Measurements from ENCODE around the gene SELENOH. TPM values are rescaled to one million over a fixed set of nuclear protein-coding genes. Genes with fewer than 3 reads are reported as not detected.
"Not testable (repeated sequence)": the region's sequence is repeated elsewhere in the genome, so short reads cannot be mapped to it uniquely, and the experiment has no call there.

SELENOH gene
- total RNA-seq, 4 donors from 2014 or later: 78.2 to 117 (median 102) TPM

DNA sequence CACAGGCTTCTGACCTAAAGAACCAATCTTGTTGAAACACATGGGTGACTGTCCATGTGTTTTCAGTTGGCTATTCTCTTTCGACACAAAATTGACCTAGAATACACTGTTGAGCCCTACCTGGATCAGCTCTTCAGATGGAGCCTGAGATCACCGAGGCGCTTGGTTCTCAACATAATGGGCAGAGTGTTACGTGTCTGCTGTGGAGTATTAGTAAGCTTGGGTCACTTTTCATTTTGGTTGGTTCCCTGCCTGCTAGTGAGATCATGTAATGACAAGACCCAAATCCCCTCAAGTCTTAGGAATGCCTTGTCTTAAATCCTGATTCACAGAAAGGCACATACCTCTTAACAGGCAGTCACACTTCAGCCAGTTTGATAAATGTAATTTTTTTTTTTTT is 38.0 kb upstream of the SELENOH start:
- TF ChIP-seq EP300 (IDR thresholded peaks at IDR 0.05; ENCODE audit: low read depth) (no peak), POLR2A (IDR thresholded peaks at IDR 0.05) (no peak), POLR2AphosphoS5 (IDR thresholded peaks at IDR 0.05) (no peak)
- TF ChIP-seq, protein P1, sequence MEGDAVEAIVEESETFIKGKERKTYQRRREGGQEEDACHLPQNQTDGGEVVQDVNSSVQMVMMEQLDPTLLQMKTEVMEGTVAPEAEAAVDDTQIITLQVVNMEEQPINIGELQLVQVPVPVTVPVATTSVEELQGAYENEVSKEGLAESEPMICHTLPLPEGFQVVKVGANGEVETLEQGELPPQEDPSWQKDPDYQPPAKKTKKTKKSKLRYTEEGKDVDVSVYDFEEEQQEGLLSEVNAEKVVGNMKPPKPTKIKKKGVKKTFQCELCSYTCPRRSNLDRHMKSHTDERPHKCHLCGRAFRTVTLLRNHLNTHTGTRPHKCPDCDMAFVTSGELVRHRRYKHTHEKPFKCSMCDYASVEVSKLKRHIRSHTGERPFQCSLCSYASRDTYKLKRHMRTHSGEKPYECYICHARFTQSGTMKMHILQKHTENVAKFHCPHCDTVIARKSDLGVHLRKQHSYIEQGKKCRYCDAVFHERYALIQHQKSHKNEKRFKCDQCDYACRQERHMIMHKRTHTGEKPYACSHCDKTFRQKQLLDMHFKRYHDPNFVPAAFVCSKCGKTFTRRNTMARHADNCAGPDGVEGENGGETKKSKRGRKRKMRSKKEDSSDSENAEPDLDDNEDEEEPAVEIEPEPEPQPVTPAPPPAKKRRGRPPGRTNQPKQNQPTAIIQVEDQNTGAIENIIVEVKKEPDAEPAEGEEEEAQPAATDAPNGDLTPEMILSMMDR (IDR thresholded peaks at IDR 0.05): no peak
- intact Hi-C loops (cut with DNase I; ENCODE audit: low total_unique reads): no loop called here
- Histone ChIP-seq H3K9me3 (no peaks in the 10 kb centered on the region), H3K36me3 (peaks cover 0 to 45% (median 18%) of the 10 kb centered on the region in 4 donors), H3K4me1 (no peaks in the 10 kb centered on the region), H3K4me3 (no peak overlapping the region), H3K27me3 (no peaks in the 10 kb centered on the region), H3K27ac (no peak overlapping the region)
- no peak for DNase-seq
- 95% methylated on average over 4 of the region's 4 CpGs; no CpG with 5 or more reads in 1 of the 2 donors for WGBS, 2 donors (ENCODE audit: low coverage in 1 of 2)
- in situ Hi-C loops (cut with MboI; ENCODE audit: low pct_ligation_motif_present in 1 of 4, low pct_unique_long_range_greater_than_20kb in 1 of 4, low sequenced_read_pairs in 3 of 4): no loop called here

DNA sequence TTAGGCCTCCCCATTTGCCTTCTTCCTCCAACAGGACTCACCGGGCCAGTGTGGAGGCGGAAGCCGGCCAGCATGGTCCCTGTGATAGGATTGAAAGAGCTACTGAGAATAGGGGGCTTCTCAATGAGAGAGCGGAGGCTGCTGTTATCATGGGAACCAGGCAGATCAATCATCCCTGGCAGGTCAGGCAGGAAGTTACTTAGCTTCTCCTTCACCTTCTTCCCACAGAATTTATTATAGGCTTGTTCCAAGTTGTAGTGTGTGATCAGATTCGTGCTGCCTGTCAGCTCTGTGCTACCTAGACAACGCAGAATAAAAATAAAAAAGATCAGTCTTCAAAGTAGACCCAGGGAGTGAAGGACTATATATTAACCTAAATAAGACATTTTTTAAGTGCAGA is 36.4 kb upstream of the SELENOH start:
- H3K4me3 ChIP-seq: no peak overlapping the region
- no peak overlapping the region for H3K27ac ChIP-seq
- no peak for TF ChIP-seq POLR2A (IDR thresholded peaks at IDR 0.05)
- peaks cover 0 to under 1% (median 0%) of the 10 kb centered on the region in 4 donors for H3K4me1 ChIP-seq
- DNase-seq: no peak
- no peaks in the 10 kb centered on the region for H3K27me3 ChIP-seq
- H3K36me3 ChIP-seq: peaks cover 0 to 31% (median 14%) of the 10 kb centered on the region in 4 donors
- in situ Hi-C loops (cut with MboI; ENCODE audit: low pct_ligation_motif_present in 1 of 4, low pct_unique_long_range_greater_than_20kb in 1 of 4, low sequenced_read_pairs in 3 of 4) (no loop called here), intact Hi-C loops (cut with DNase I; ENCODE audit: low total_unique reads) (no loop called here)
- no peaks in the 10 kb centered on the region for H3K9me3 ChIP-seq
- 87 to 100% methylated on average over 2 to 6 of the region's 6 CpGs for WGBS, 2 donors (ENCODE audit: low coverage in 1 of 2)

DNA sequence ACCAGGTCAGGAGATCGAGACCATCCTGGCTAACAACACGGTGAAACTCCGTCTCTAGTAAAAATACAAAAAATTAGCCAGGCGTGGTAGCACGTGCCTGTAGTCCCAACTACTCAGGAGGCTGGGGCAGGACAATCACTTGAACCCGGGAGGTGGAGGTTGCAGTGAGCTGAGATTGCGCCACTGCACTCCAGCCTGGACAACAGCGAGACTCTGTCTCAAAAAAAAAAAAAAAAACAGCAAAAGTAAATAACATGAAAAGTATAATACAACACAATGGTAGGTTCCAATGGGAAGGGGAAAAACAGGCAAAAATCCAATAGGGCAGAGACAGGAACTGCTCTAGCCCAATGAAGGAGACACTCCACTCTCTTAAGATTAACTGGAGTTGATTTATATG is 35.9 kb upstream of the SELENOH start:
- intact Hi-C loops (cut with DNase I; ENCODE audit: low total_unique reads); H3K4me3 ChIP-seq; H3K27me3 ChIP-seq; DNase-seq; H3K4me1 ChIP-seq; in situ Hi-C loops (cut with MboI; ENCODE audit: low pct_ligation_motif_present in 1 of 4, low pct_unique_long_range_greater_than_20kb in 1 of 4, low sequenced_read_pairs in 3 of 4); H3K27ac ChIP-seq; H3K9me3 ChIP-seq: not testable (repeated sequence)
- peaks cover 0 to 30% (median 13%) of the 10 kb centered on the region in 4 donors for H3K36me3 ChIP-seq
- 94 to 100% methylated on average over 2 to 8 of the region's 8 CpGs for WGBS, 2 donors (ENCODE audit: low coverage in 1 of 2)

DNA sequence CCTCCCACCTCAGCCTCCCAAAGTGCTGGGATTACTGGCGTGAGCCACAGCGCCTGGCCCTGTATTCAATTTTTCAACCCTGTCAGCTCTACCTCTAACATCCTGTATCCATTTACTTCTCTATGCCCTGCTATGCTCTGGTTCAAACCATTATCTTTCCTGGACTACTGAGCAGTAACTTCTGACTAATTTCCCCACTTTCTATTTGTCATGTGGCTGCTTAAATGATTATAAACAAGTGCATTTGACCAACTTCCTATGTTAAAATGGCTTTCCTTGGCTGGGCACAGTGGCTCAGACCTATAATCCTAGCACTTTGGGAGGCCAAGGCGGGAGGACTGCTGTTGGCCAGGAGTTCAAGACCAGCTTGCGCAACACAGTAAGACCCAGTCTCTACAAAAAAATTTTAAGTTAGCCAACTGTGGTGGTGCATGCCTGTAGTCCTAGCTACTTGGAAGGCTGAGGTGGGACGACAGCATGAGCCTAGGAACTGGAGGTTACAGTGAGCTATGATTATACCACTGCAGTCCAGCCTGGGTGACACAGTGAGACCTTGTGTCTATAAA is 31.4 kb upstream of the SELENOH start:
- no peaks in the 10 kb centered on the region for H3K27me3 ChIP-seq
- H3K4me3 ChIP-seq: no peak overlapping the region
- H3K9me3 ChIP-seq: no peaks in the 10 kb centered on the region
- in situ Hi-C loops (cut with MboI; ENCODE audit: low pct_ligation_motif_present in 1 of 4, low pct_unique_long_range_greater_than_20kb in 1 of 4, low sequenced_read_pairs in 3 of 4) (no loop called here), intact Hi-C loops (cut with DNase I; ENCODE audit: low total_unique reads) (no loop called here)
- WGBS, 2 donors (ENCODE audit: low coverage in 1 of 2): 88 to 100% methylated on average over 2 to 5 of the region's 5 CpGs
- no peak for TF ChIP-seq POLR2AphosphoS5 (IDR thresholded peaks at IDR 0.05)
- TF ChIP-seq POLR2A (IDR thresholded peaks at IDR 0.05): no peak
- TF ChIP-seq, protein P1 (IDR thresholded peaks at IDR 0.05): no peak
- no peak for TF ChIP-seq EP300 (IDR thresholded peaks at IDR 0.05; ENCODE audit: low read depth)
- DNase-seq: no peak
- H3K36me3 ChIP-seq: peaks cover 0 to under 1% (median 0%) of the 10 kb centered on the region in 4 donors
- peaks cover 22 to 36% (median 29%) of the 10 kb centered on the region in 4 donors for H3K4me1 ChIP-seq
- H3K27ac ChIP-seq: no peak overlapping the region

DNA sequence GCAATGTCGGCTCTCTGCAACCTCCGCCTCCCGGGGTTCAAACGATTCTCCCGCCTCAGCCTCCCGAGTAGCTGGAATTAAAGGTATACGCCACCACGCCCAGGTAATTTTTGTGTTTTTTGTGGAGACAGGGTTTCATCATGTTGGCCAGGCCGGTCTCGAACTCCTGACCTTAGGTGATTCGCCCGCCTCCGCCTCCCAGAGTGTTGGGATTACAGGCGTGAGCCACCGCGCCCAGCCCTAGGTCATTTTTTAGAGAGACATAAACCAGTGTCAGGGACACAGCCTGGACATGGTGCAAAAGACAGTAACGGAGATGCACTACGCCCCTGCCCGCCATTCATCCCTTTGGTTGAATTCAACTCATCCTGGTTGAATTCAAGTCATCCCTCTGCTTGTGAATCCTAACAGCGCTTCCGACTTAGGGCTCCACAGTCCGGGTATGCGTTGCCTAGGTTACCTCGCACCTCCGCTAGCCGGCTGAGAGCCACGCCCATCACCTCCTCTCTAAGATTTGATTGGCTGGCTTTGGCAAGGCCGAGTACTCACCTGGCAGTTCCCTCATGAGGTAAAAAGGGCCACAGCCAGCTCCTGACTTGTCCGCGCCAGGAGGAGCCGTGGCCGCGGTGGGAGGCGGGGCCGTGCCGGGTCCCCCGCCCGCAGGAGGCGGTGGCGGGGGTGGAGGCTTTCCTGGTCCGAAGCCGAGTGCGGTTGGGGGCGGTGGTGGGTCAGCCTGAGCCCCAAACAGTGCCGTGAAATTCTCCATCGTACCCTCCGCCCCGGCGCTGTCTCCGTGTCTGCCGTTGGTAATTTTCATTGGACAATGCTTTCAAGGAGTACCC is 29.7 kb upstream of the SELENOH start, which contains the start of gene MED19:
Gene MED19, minus strand, starts transcription at position 802 of the 842 bp plus-strand sequence. Its CDS starts 36 bp downstream, at position 766.
- in situ Hi-C loops (cut with MboI; ENCODE audit: low pct_ligation_motif_present in 1 of 4, low pct_unique_long_range_greater_than_20kb in 1 of 4, low sequenced_read_pairs in 3 of 4): no loop called here
- no peak for TF ChIP-seq EP300 (IDR thresholded peaks at IDR 0.05; ENCODE audit: low read depth)
- TF ChIP-seq, protein P1 (IDR thresholded peaks at IDR 0.05): no peak
- peak in 2 of 3 donors; percentile 65 to 66 for TF ChIP-seq POLR2AphosphoS5 (IDR thresholded peaks at IDR 0.05)
- peak; percentile 72 for TF ChIP-seq POLR2A (IDR thresholded peaks at IDR 0.05)
- WGBS, 2 donors (ENCODE audit: low coverage in 1 of 2): 8% methylated on average over 44 of the region's 51 CpGs; no CpG with 5 or more reads in 1 of the 2 donors

More for the DNA sequence above, 29.7 kb upstream of the SELENOH start, which contains the start of gene MED19:
- H3K9me3 ChIP-seq: no peaks in the 10 kb centered on the region
- no peaks in the 10 kb centered on the region for H3K36me3 ChIP-seq
- peak within 1 kb of the TSS; percentile 89 to 97 (median 94) for H3K27ac ChIP-seq
- DNase-seq: peak; percentile 88
- intact Hi-C loops (cut with DNase I; ENCODE audit: low total_unique reads): no loop called here
- H3K4me3 ChIP-seq: peak within 1 kb of the TSS; percentile 82 to 97 (median 90)
- peaks cover 22 to 39% (median 29%) of the 10 kb centered on the region in 4 donors for H3K4me1 ChIP-seq
- no peaks in the 10 kb centered on the region for H3K27me3 ChIP-seq
